ENCODE data around the gene LPP. TPM values are rescaled to one million over a fixed set of nuclear protein-coding genes. Genes with fewer than 3 reads are reported as not detected.

LPP gene
- total and polyA plus RNA-seq, 2 of the 13 experiments (the other 11 are each of a cell fraction or from before 2014, with no cell fraction given), result 19.2 to 29.9 TPM

DNA sequence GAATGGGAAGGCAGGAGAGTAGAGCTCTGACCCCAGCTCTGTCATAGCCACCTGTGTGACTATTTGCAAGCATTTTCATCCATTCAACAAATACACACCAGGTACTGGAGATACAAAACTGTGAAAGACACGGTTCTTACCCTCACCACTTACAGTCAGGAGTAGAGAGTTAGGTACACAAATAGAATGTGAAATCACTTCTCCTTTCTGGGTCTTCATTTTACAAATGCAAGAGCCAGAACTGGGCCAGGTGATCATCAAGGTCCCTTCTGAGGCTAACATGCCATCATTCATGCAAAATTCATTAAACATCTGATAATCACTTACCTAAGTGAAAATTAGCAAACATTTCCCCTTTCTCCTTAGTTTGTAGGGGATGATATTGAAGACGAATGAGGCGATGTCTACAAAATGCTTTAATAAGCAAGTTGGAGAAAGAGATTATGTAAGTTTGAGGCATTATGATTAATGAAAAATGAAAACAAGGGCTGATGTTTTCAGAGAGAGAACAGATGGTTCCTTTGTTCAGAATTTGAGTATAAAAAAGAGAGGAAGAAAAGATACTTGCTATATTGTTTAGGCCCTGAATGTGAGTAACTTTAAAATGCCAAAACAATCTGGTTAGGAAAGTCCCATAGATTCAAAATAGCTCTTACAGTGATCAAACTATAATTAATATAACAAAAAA, 88.6 kb downstream of the LPP start:
- FAIRE-seq (no peak), DNase-seq (ENCODE audit: low spot score) (no peak), ATAC-seq (no peak)
- peaks cover 2 to 6% of the 10 kb centered on the region in 2 experiments; a peak in 2 of 5 replicates for H3K36me3 ChIP-seq (replicated peaks in 1 of 2; ENCODE audit: control insufficient read depth in 1 of 2, insufficient read depth in 2 of 2, low read length in 2 of 2)
- H3K79me2 ChIP-seq (ENCODE audit: insufficient read depth, low read length), result peaks cover 25% of the 10 kb centered on the region
- no peak overlapping the region for H3K27ac ChIP-seq (ENCODE audit: extremely low read length, insufficient read depth, low read length)
- intact Hi-C loops (cut with micrococcal nuclease; ENCODE audit: unreplicated experiment) (no loop called here), in situ Hi-C loops (cut with HindIII; ENCODE audit: extremely low pct_ligation_motif_present, low pct_unique_long_range_greater_than_20kb) (no loop called here)
- ChIA-PET CTCF (ENCODE audit: low intra/inter-chr PET ratio, low total read pairs) (no interaction called here), POLR2A (no interaction called here)
- no peaks in the 10 kb centered on the region for H4K20me1 ChIP-seq (ENCODE audit: insufficient read depth, low read length)
- H3K9me3 ChIP-seq (ENCODE audit: low read length), result no peaks in the 10 kb centered on the region
- no peak overlapping the region for H3K4me2 ChIP-seq (ENCODE audit: low read depth, low read length)
- TF ChIP-seq, protein P1, sequence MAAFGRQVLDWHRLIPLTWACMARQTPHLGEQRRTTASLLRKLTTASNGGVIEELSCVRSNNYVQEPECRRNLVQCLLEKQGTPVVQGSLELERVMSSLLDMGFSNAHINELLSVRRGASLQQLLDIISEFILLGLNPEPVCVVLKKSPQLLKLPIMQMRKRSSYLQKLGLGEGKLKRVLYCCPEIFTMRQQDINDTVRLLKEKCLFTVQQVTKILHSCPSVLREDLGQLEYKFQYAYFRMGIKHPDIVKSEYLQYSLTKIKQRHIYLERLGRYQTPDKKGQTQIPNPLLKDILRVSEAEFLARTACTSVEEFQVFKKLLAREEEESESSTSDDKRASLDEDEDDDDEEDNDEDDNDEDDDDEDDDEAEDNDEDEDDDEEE (CRISPR knock-in tag; IDR thresholded peaks at IDR 0.05), result no peak
- TF ChIP-seq ZNF264 (CRISPR knock-in tag; IDR thresholded peaks at IDR 0.05) (no peak), IKZF4 (CRISPR knock-in tag; IDR thresholded peaks at IDR 0.05; ENCODE audit: borderline replicate concordance, low read depth, not compliant biosample characterization) (no peak), ZNF720 (CRISPR knock-in tag; IDR thresholded peaks at IDR 0.05) (no peak), ZNF30 (CRISPR knock-in tag; IDR thresholded peaks at IDR 0.05) (no peak), PCBP2 (optimal IDR thresholded peaks at IDR 0.05; ENCODE audit: low read depth, low read length, poor library complexity, severe bottlenecking) (no peak)
- H3K4me1 ChIP-seq (ENCODE audit: insufficient read depth, low read length), result peaks cover 15% of the 10 kb centered on the region
- H3K27me3 ChIP-seq (ENCODE audit: control insufficient read depth in 1 of 2, insufficient read depth in 2 of 2, low read length in 2 of 2), result no peaks in the 10 kb centered on the region
- 95% methylated on average over 3 of the region's 3 CpGs for WGBS (ENCODE audit: low lambda C conversion rate)
- no peak overlapping the region for H3K4me3 ChIP-seq (replicated peaks in 1 of 3; ENCODE audit: insufficient read depth in 1 of 3, low read depth in 2 of 3, low read length in 3 of 3)
- H3K9ac ChIP-seq (ENCODE audit: insufficient read depth, low read depth, low read length), result no peak overlapping the region
- BruUV-seq (replicated peaks), result no TSS peak
- no peak overlapping the region for H2AFZ ChIP-seq (ENCODE audit: low read length)
